Keratinocyte (primary cell): Measurements from ENCODE around the gene TBCE. TPM values are rescaled to one million over a fixed set of nuclear protein-coding genes. Genes with fewer than 3 reads are reported as not detected.

Source experiments
- DNase-seq: peaks from one replicate; pipeline ENCODE4 v3.0.0-alpha.2; 2011; ENCODE audit warnings: low read depth, missing footprints, low spot score
- FAIRE-seq: peaks from 2 replicates; lab custom pipeline; 2011; peaks lifted over from hg19 to GRCh38; lab: Jason Lieb, UNC
- H2AFZ ChIP-seq: 2 replicates; pipeline ENCODE4 v1.6.0; 2012; ENCODE audit warnings: low read length, control low read depth, inconsistent platforms; ENCODE audit not compliant: control insufficient read depth
- H3K27ac ChIP-seq: 2 replicates; pipeline ENCODE4 v1.5.1; 2011; ENCODE audit warnings: low read length; ENCODE audit not compliant: control insufficient read depth, insufficient read depth
- H3K27me3 ChIP-seq: 3 replicates; pipeline ENCODE4 v1.6.0; 2011; ENCODE audit warnings: low read length; ENCODE audit not compliant: control insufficient read depth, insufficient read depth; ENCODE audit errors: extremely low read depth
- H3K36me3 ChIP-seq, 2 experiments: 2 replicates in 1 of 2; 3 replicates in 1 of 2; pipeline ENCODE4 v1.5.1; 2011; ENCODE audit warnings: low read length in 2 of 2, mild to moderate bottlenecking in 1 of 2; ENCODE audit not compliant: control insufficient read depth in 2 of 2, insufficient read depth in 2 of 2; ENCODE audit errors: extremely low read depth in 1 of 2
- H3K4me1 ChIP-seq: 3 replicates; pipeline ENCODE4 v1.5.1; 2011; ENCODE audit warnings: low read length; ENCODE audit not compliant: control insufficient read depth, insufficient read depth; ENCODE audit errors: extremely low read depth
- H3K4me2 ChIP-seq: 3 replicates; pipeline ENCODE4 v1.6.0; 2011; ENCODE audit warnings: low read depth, low read length; ENCODE audit not compliant: control insufficient read depth, insufficient read depth; ENCODE audit errors: extremely low read depth
- H3K4me3 ChIP-seq, 3 experiments: fragments of 200-600 bp in 1 of 3; sonication (generic) in 1 of 3; 2 replicates in 2 of 3; 3 replicates in 1 of 3; pipeline ENCODE4 v1.5.1; 2011 to 2016; ENCODE audit warnings: low read length in 3 of 3, mild to moderate bottlenecking in 3 of 3, control low read depth in 2 of 3, inconsistent platforms in 1 of 3, low read depth in 1 of 3, mixed read lengths in 1 of 3, mixed run types in 1 of 3, moderate library complexity in 1 of 3; ENCODE audit not compliant: control insufficient read depth in 2 of 3, insufficient read depth in 2 of 3; ENCODE audit errors: extremely low read depth in 1 of 3
- H3K79me2 ChIP-seq: 2 replicates; pipeline ENCODE4 v1.6.0; 2012; ENCODE audit warnings: low read length; ENCODE audit not compliant: control insufficient read depth, insufficient read depth
- H3K9ac ChIP-seq: 3 replicates; pipeline ENCODE4 v1.6.0; 2011; ENCODE audit warnings: low read length; ENCODE audit not compliant: control insufficient read depth, insufficient read depth; ENCODE audit errors: extremely low read depth
- H3K9me1 ChIP-seq: 3 replicates; pipeline ENCODE4 v1.6.0; 2011; ENCODE audit warnings: low read length; ENCODE audit not compliant: control insufficient read depth, insufficient read depth; ENCODE audit errors: extremely low read depth
- H3K9me3 ChIP-seq: 2 replicates; pipeline ENCODE4 v1.5.1; 2012; ENCODE audit warnings: low read depth, low read length; ENCODE audit not compliant: control insufficient read depth
- H4K20me1 ChIP-seq: 3 replicates; pipeline ENCODE4 v1.6.0; 2011; ENCODE audit warnings: low read length; ENCODE audit not compliant: control insufficient read depth, insufficient read depth; ENCODE audit errors: extremely low read depth
- EZH2 ChIP-seq: IDR thresholded peaks from one replicate; pipeline ENCODE4 v1.6.1; 2012; ENCODE audit warnings: inconsistent platforms, mild to moderate bottlenecking, low read length, moderate library complexity
- dilution Hi-C: fragments of 300-500 bp; cut with MboI; formaldehyde crosslinking; loops from one replicate; pipeline ENCODE4 v1.7.0; 2020; ENCODE audit warnings: low sequenced_read_pairs; ENCODE audit not compliant: extremely low pct_ligation_motif_present
- polyA plus RNA-seq, 5 experiments: library from polyadenylated mRNA; depleted of rRNA in 3 of 5; stranded (reverse) in 3 of 5; stranded (forward) in 1 of 5; unstranded in 1 of 5; fragments of >200 nt; gene quantifications; 1 replicate in 1 of 5; 2 replicates in 3 of 5; 3 replicates in 1 of 5; pipeline versions ENCODE4 v1.2.1 to v1.2.3, GENCODE V29; 2011 to 2012; ENCODE audit warnings: missing spikeins in 2 of 5, low read depth in 1 of 5, low replicate concordance in 1 of 5
- TF ChIP-seq, protein P1 (sequence below), 3 experiments: IDR thresholded peaks in 1 of 3; conservative IDR thresholded peaks in 1 of 3; optimal IDR thresholded peaks in 1 of 3; 2 replicates in 2 of 3; 3 replicates in 1 of 3; pipeline versions ENCODE3 to v1.5.1; 2011; ENCODE audit warnings: low read length in 3 of 3, mild to moderate bottlenecking in 3 of 3, moderate library complexity in 2 of 3, control low read depth in 1 of 3, inconsistent platforms in 1 of 3; ENCODE audit not compliant: insufficient read depth in 2 of 3; ENCODE audit errors: extremely low read depth in 1 of 3

TBCE gene
- polyA plus RNA-seq, 1 donor (not counting 4 experiments of a cell fraction or from before 2014, with no cell fraction given), result 27.5 TPM

DNA sequence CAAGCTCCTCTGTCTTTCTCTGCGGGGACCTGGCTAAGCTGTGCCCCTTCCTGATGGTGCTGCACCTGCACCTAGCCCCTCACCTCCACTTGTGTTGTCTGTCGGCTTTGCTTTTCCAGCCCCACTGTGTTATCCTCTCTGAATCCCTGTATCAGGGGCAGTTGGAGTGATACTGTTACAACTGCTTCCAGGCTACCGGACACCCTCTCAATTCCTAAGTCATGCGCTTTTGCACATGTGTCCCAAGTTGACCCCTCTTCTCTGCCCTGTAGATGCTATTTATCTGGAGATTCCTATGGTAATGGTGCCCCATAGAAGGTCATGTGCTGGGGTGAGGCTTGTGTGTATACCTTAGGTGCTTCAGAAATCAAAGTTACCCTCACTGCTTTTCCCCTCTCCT is 58.9 kb downstream of the TBCE start:
- H3K4me1 ChIP-seq, result no peaks in the 10 kb centered on the region
- no peaks in the 10 kb centered on the region for H3K9me1 ChIP-seq
- no peak overlapping the region for H2AFZ ChIP-seq
- no peaks in the 10 kb centered on the region for H3K9me3 ChIP-seq
- no peak overlapping the region for H3K9ac ChIP-seq
- H3K4me3 ChIP-seq, result no peak overlapping the region
- H3K79me2 ChIP-seq, result peaks cover 2% of the 10 kb centered on the region
- H4K20me1 ChIP-seq, result no peaks in the 10 kb centered on the region
- dilution Hi-C loops, result no loop called here
- TF ChIP-seq, protein P1, sequence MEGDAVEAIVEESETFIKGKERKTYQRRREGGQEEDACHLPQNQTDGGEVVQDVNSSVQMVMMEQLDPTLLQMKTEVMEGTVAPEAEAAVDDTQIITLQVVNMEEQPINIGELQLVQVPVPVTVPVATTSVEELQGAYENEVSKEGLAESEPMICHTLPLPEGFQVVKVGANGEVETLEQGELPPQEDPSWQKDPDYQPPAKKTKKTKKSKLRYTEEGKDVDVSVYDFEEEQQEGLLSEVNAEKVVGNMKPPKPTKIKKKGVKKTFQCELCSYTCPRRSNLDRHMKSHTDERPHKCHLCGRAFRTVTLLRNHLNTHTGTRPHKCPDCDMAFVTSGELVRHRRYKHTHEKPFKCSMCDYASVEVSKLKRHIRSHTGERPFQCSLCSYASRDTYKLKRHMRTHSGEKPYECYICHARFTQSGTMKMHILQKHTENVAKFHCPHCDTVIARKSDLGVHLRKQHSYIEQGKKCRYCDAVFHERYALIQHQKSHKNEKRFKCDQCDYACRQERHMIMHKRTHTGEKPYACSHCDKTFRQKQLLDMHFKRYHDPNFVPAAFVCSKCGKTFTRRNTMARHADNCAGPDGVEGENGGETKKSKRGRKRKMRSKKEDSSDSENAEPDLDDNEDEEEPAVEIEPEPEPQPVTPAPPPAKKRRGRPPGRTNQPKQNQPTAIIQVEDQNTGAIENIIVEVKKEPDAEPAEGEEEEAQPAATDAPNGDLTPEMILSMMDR (optimal IDR thresholded peaks at IDR 0.05 in 1 of 3, IDR thresholded peaks at IDR 0.05 in 1 of 3, conservative IDR thresholded peaks at IDR 0.05 in 1 of 3; ENCODE audit: extremely low read depth in 1 of 3, insufficient read depth in 2 of 3, low read length in 3 of 3), result no peak
- TF ChIP-seq EZH2, result no peak
- H3K27me3 ChIP-seq, result no peaks in the 10 kb centered on the region
- DNase-seq, result no peak
- FAIRE-seq, result no peak
- H3K4me2 ChIP-seq, result no peak overlapping the region
- peaks cover 0 to 4% of the 10 kb centered on the region in 2 experiments for H3K36me3 ChIP-seq
- no peak overlapping the region for H3K27ac ChIP-seq

GRCh38 chr1:235426680-235427079 is 59.5 kb downstream of the TBCE start:
- no peak for DNase-seq
- Histone ChIP-seq H2AFZ (no peak overlapping the region), H3K27me3 (no peaks in the 10 kb centered on the region), H3K9me3 (no peaks in the 10 kb centered on the region), H3K9me1 (no peaks in the 10 kb centered on the region), H3K4me3 (no peak overlapping the region), H3K36me3 (peaks cover 0 to 4% of the 10 kb centered on the region in 2 experiments), H3K4me1 (no peaks in the 10 kb centered on the region), H3K9ac (no peak overlapping the region), H4K20me1 (no peaks in the 10 kb centered on the region), H3K4me2 (no peak overlapping the region), H3K27ac (no peak overlapping the region), H3K79me2 (peaks cover 2% of the 10 kb centered on the region)
- no peak for TF ChIP-seq EZH2
- TF ChIP-seq, protein P1 (optimal IDR thresholded peaks at IDR 0.05 in 1 of 3, IDR thresholded peaks at IDR 0.05 in 1 of 3, conservative IDR thresholded peaks at IDR 0.05 in 1 of 3; ENCODE audit: extremely low read depth in 1 of 3, insufficient read depth in 2 of 3, low read length in 3 of 3), result no peak
- FAIRE-seq, result no peak
- dilution Hi-C loops, result no loop called here
